ENCODE measurements around the gene CORO1C. TPM values are rescaled to one million over a fixed set of nuclear protein-coding genes. Genes with fewer than 3 reads are reported as not detected.

CORO1C gene
- 212 and 240 TPM in 2 replicates for total RNA-seq
- 143 and 150 TPM in 2 replicates for polyA plus RNA-seq
- polyA plus RNA-seq (2011; cell fraction: cytosol; rRNA removed), result 131 and 149 TPM in 2 replicates
- 163 and 178 TPM in 2 replicates for polyA plus RNA-seq (2011; cell fraction: nucleus; rRNA removed)
- 145 and 176 TPM in 2 replicates for polyA plus RNA-seq (2012)
- polyA minus RNA-seq, result 782 and 791 TPM in 2 replicates
- 102 TPM for polyA minus RNA-seq (2011; cell fraction: cytosol; rRNA and poly(A)+ RNA removed)
- polyA minus RNA-seq (2011; cell fraction: nucleus; rRNA and poly(A)+ RNA removed), result 208 and 281 TPM in 2 replicates
- percentile 95 among the genes with signal in this experiment for Bru-seq, nascent RNA
- BruChase-seq, experiment 1, labeled RNA remaining after a 6-hour chase, result percentile 94 among the genes with signal in this experiment
- BruChase-seq, experiment 2, labeled RNA remaining after a 2-hour chase, result percentile 88 among the genes with signal in this experiment
- long read RNA-seq, transcript CORO1C-201 (11 exons, 3,892 nt), result major isoform, 131 of 279 reads
- long read RNA-seq, partial matches to known transcripts, result 15 of 279 reads
- long read RNA-seq, other reads (novel, unspliced or antisense), result 133 of 279 reads

GRCh38 chr12:108731105-108731865 lies at the start of gene CORO1C:
TSS of gene CORO1C (minus strand) at chr12:108731518. CDS start at chr12:108701318, 30,200 bp downstream.
- Histone ChIP-seq H3K4me1 (ENCODE audit: control insufficient read depth, extremely low read depth, insufficient read depth, low read length) (peaks cover 29% of the 10 kb centered on the region), H3K36me3 (ENCODE audit: control insufficient read depth in 2 of 2, extremely low read depth in 1 of 2, insufficient read depth in 2 of 2, low read length in 2 of 2) (no peaks in the 10 kb centered on the region), H3K9me3 (replicated peaks; ENCODE audit: control insufficient read depth, insufficient read depth, low read length) (no peaks in the 10 kb centered on the region), H4K20me1 (replicated peaks; ENCODE audit: control insufficient read depth, extremely low read depth, insufficient read depth, low read length) (peaks cover 5% of the 10 kb centered on the region), H3K9ac (replicated peaks; ENCODE audit: extremely low read depth, insufficient read depth, low read length) (peak within 1 kb of the TSS; percentile 93), H3K79me2 (ENCODE audit: control insufficient read depth, insufficient read depth, low read length) (peaks cover 49% of the 10 kb centered on the region), H3K9me1 (replicated peaks; ENCODE audit: control insufficient read depth, extremely low read depth, insufficient read depth, low read length) (no peaks in the 10 kb centered on the region), H3K27ac (ENCODE audit: insufficient read depth, low read depth, low read length) (peak within 1 kb of the TSS; percentile 92), H3K4me3 (replicated peaks in 1 of 3; ENCODE audit: insufficient read depth in 1 of 3, low read depth in 1 of 3, low read length in 3 of 3) (peak within 1 kb of the TSS; percentile 57 to 91 (median 76)), H3K4me2 (ENCODE audit: insufficient read depth, low read length) (peak within 1 kb of the TSS; percentile 99), H2AFZ (ENCODE audit: low read depth, low read length) (peak within 1 kb of the TSS; percentile 89), H3K27me3 (ENCODE audit: control insufficient read depth in 2 of 2, insufficient read depth in 2 of 2, low read length in 2 of 2) (no peaks in the 10 kb centered on the region)
- DNase-seq (ENCODE audit: low read depth, low spot score), result peak; percentile 99
- no TSS peak for BruUV-seq (replicated peaks)
- dilution Hi-C loops (cut with MboI; ENCODE audit: extremely low pct_ligation_motif_present, low sequenced_read_pairs) (no loop called here), intact Hi-C loops (cut with micrococcal nuclease) (loop anchor here (1.0 to 5.0 kb wide), 8 partner anchors 8 to 366 kb away; partner anchors contain the start of genes ISCU and UNG)
- POLR2A ChIA-PET, result interaction anchor here (0.9 to 1.2 kb wide), 3 partner anchors 16 to 41 kb away, joined by 4 to 8 read pairs (median 5); no protein-coding TSS in a partner anchor
- CTCF ChIA-PET, result interaction anchor here (0.9 to 1.4 kb wide), 4 partner anchors 35 to 72 kb away, joined by 3 to 17 read pairs (median 9); no protein-coding TSS in a partner anchor
- TF ChIP-seq GATA2 (IDR thresholded peaks at IDR 0.05; ENCODE audit: insufficient read depth, insufficient read length, low read depth, low read length), result no peak
- TF ChIP-seq MYC (IDR thresholded peaks at IDR 0.05; ENCODE audit: low read depth, low read length), result no peak
- TF ChIP-seq POLR2A (IDR thresholded peaks at IDR 0.05; ENCODE audit: low read depth, low read length), result peak; percentile 93
- TF ChIP-seq CTCF (IDR thresholded peaks at IDR 0.05; ENCODE audit: extremely low read depth in 1 of 2, insufficient read depth in 1 of 2, low read depth in 1 of 2, low read length in 2 of 2), result peak; percentile 89 to 95
- TF ChIP-seq MAX (IDR thresholded peaks at IDR 0.05; ENCODE audit: insufficient read depth, insufficient read length), result peak; percentile 78
- peak; percentile 89 for TF ChIP-seq POLR2AphosphoS5 (IDR thresholded peaks at IDR 0.05; ENCODE audit: insufficient read depth, low read depth, low read length)
- no peak for FAIRE-seq

Measured in endothelial cell of umbilical vein (primary cell).